ENCODE measurements around the gene USP34. TPM values are rescaled to one million over a fixed set of nuclear protein-coding genes. Genes with fewer than 3 reads are reported as not detected.

Gene USP34
- total and polyA plus RNA-seq, 2 of the 4 experiments (the other 2 are of a cell fraction), result 34.7 to 128 TPM

DNA sequence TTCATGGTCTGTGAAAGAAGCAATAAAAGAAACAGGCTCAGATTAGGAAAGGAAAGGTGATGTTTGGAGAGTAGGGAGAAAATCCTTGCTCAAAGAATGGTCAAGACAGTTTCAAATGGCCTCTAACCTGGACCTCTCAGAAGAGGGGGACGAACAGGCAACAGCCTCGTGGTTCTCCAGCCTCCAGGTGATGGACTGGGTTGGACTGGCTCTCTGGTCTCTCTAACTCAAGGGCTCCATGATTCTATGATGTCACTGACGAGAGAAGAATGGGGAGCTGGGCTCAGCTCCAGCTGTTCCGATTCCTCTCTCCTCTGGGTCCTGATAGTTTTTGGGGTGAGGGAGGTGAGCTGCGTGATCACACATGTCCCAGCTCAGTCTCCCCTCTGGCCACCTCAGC is 309.0 kb downstream of the USP34 start, which contains the start of gene C2orf74:
TSS of gene C2orf74 (plus strand) at position 301 of the 400 bp plus-strand sequence. CDS start 327 bp downstream, outside the sequence.
- H3K4me1 ChIP-seq (ENCODE audit: control insufficient read depth, insufficient read depth, low read length), result no peaks in the 10 kb centered on the region
- H2AFZ ChIP-seq (replicated peaks; ENCODE audit: low read length, poor library complexity), result no peak within 1 kb of the TSS
- no peak for ATAC-seq (ENCODE audit: low read depth)
- WGBS, 2 experiments (ENCODE audit: extremely low coverage in 2 of 2, insufficient read length in 1 of 2), result no CpG with 5 or more reads among the region's 5 CpGs
- H3K23ac ChIP-seq (ENCODE audit: low read depth, low read length), result no peak within 1 kb of the TSS
- ChIA-PET CTCF (no interaction called here), POLR2A (ENCODE audit: unreplicated experiment) (no interaction called here)
- H3K27ac ChIP-seq (ENCODE audit: insufficient read depth, low read length), result no peak within 1 kb of the TSS
- no peak within 1 kb of the TSS for H4K5ac ChIP-seq (ENCODE audit: low read depth, low read length)
- no peaks in the 10 kb centered on the region for H3K9me3 ChIP-seq (ENCODE audit: control insufficient read depth, insufficient read depth, low read length)
- TF ChIP-seq RCOR1 (IDR thresholded peaks at IDR 0.05; ENCODE audit: insufficient replicate concordance, low read length), result no peak
- TF ChIP-seq FOS (IDR thresholded peaks at IDR 0.05; ENCODE audit: low read depth, low read length), result no peak
- TF ChIP-seq RAD21 (IDR thresholded peaks at IDR 0.05; ENCODE audit: low read length), result no peak
- intact Hi-C loops (cut with micrococcal nuclease), result no loop called here
- no peak within 1 kb of the TSS for H3K4me2 ChIP-seq (ENCODE audit: low read depth, low read length)
- H2AK9ac ChIP-seq (replicated peaks; ENCODE audit: low read depth, low read length, poor library complexity), result no peak within 1 kb of the TSS
- DNase-seq, result no peak
- H3K4me3 ChIP-seq (ENCODE audit: insufficient read depth, low read depth, low read length), result no peak within 1 kb of the TSS
- H3K18ac ChIP-seq (ENCODE audit: low read depth, low read length), result no peak within 1 kb of the TSS
- no TSS peak for BruUV-seq (replicated peaks)
- no peaks in the 10 kb centered on the region for H4K20me1 ChIP-seq (ENCODE audit: insufficient read depth, low read length)
- dilution Hi-C loops (cut with HindIII; ENCODE audit: low sequenced_read_pairs, unreplicated experiment), result no loop called here
- no peak within 1 kb of the TSS for H3K56ac ChIP-seq (ENCODE audit: extremely low read depth, insufficient read depth, low read length)
- peaks cover 22% of the 10 kb centered on the region for H3K36me3 ChIP-seq (ENCODE audit: control insufficient read depth, insufficient read depth, low read length)
- H4K91ac ChIP-seq (ENCODE audit: insufficient read depth, low read depth, low read length), result no peak within 1 kb of the TSS
- H2BK15ac ChIP-seq (ENCODE audit: low read depth, low read length), result no peak within 1 kb of the TSS
- H3K4ac ChIP-seq (ENCODE audit: low read depth, low read length), result no peak within 1 kb of the TSS
- H2AK5ac ChIP-seq (ENCODE audit: low read depth, low read length), result no peak within 1 kb of the TSS
- H2BK20ac ChIP-seq (ENCODE audit: low read depth, low read length), result no peak within 1 kb of the TSS
- no peak within 1 kb of the TSS for H2BK120ac ChIP-seq (ENCODE audit: low read depth, low read length)
- H3K9ac ChIP-seq (ENCODE audit: low read depth, low read length), result no peak within 1 kb of the TSS
- in situ Hi-C loops (cut with MboI; ENCODE audit: low sequenced_read_pairs), result no loop called here
- H3K14ac ChIP-seq (replicated peaks; ENCODE audit: low read depth, low read length), result no peak within 1 kb of the TSS
- H3K9me1 ChIP-seq (ENCODE audit: insufficient read depth, low read length), result peaks cover 3% of the 10 kb centered on the region; the same call in 1 of the 2 replicates
- no peaks in the 10 kb centered on the region; a peak in 1 of 4 replicates for H3K79me1 ChIP-seq (ENCODE audit: low read depth in 1 of 2, low read length in 2 of 2)
- H4K8ac ChIP-seq (ENCODE audit: low read depth in 2 of 2, low read length in 2 of 2), result no peak within 1 kb of the TSS
- H3K27me3 ChIP-seq (ENCODE audit: control insufficient read depth, insufficient read depth, low read length), result no peaks in the 10 kb centered on the region
- H2BK5ac ChIP-seq (ENCODE audit: low read depth, low read length, poor library complexity, severe bottlenecking), result no peak within 1 kb of the TSS

Measured in IMR-90 (cell line).